Calu3 (cell line): Measurements from ENCODE around the gene ELAPOR1. TPM values are rescaled to one million over a fixed set of nuclear protein-coding genes. Genes with fewer than 3 reads are reported as not detected.

Experiments
- BruUV-seq: library from RNA; stranded (reverse); fragments of 400-500 nt; replicated peaks from 2 replicates; lab custom pipeline; 2021; lab: Mats Ljungman, UMichigan
- CTCF ChIA-PET: fragments of 300-600 bp; sonication (Branson Sonifier 250); formaldehyde crosslinking; loops from one replicate; lab custom pipeline; 2022; ENCODE audit warnings: antibody characterized with exemption; lab: Charles Lee
- DNase-seq: peaks from one replicate; pipeline ENCODE4 v3.0.0; 2022
- H3K27ac Mint-ChIP-seq: one replicate; pipeline ENCODE4 v1.8.0; 2022; ENCODE audit warnings: mixed read lengths; ENCODE audit not compliant: unreplicated experiment
- H3K27me3 Mint-ChIP-seq: one replicate; pipeline ENCODE4 v1.8.0; 2022; ENCODE audit warnings: mixed read lengths; ENCODE audit not compliant: unreplicated experiment
- H3K36me3 Mint-ChIP-seq: one replicate; pipeline ENCODE4 v1.8.0; 2022; ENCODE audit warnings: mild to moderate bottlenecking, moderate library complexity, mixed read lengths; ENCODE audit not compliant: insufficient read depth, unreplicated experiment
- H3K4me1 Mint-ChIP-seq: one replicate; pipeline ENCODE4 v1.8.0; 2022; ENCODE audit warnings: mild to moderate bottlenecking, low read depth, mixed read lengths; ENCODE audit not compliant: unreplicated experiment
- H3K4me3 Mint-ChIP-seq: one replicate; pipeline ENCODE4 v1.8.0; 2022; ENCODE audit warnings: mild to moderate bottlenecking, low read depth, moderate library complexity, mixed read lengths; ENCODE audit not compliant: unreplicated experiment
- H3K9me3 Mint-ChIP-seq: one replicate; pipeline ENCODE4 v1.8.0; 2022; ENCODE audit warnings: low read depth, mixed read lengths; ENCODE audit not compliant: unreplicated experiment
- intact Hi-C: fragments of 100-400 bp; cut with micrococcal nuclease; formaldehyde crosslinking; loops from one replicate; pipeline ENCODE4 v1.10.0; 2022; ENCODE audit not compliant: unreplicated experiment
- total RNA-seq: library from RNA; stranded (reverse); gene quantifications from 2 replicates; pipeline ENCODE4 v1.2.3, GENCODE V29; 2022
- TF ChIP-seq, protein P1 (sequence below): fragments of 200-600 bp; IDR thresholded peaks from one replicate; pipeline ENCODE4 v1.8.0; 2022; ENCODE audit warnings: antibody characterized with exemption; ENCODE audit not compliant: unreplicated experiment

ELAPOR1 gene
- total RNA-seq, 1 experiment from 2014 or later: 0.45 TPM

DNA sequence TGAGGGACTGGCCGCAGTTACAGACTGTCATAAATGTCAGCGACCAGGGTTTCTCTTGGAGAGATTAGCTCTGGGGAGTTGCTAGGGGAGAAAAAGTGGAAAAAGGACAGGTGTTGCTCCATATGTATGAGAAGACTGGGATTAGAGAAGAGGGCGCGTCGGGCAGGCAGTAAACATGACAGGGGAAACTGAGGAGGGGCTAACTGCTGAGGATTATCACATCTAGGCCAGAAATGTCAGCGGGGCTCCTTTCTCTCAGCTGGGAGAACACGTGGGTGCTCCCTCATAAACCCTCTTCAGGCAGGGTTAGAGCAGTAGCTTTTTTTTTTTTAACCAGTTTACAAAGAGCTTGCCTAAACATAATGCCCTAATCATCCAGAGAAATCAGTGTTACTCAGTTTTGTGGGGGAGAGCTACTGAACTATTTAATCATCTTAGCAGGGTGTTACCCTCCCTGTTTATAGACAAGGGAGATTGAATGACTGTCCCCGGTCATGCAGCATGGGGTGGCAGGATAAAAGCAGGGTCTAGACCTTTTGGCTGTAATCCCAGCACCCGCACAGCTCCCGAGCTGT is 35.2 kb downstream of the ELAPOR1 start:
- H3K27me3 Mint-ChIP-seq: no peaks in the 10 kb centered on the region
- TF ChIP-seq, protein P1, sequence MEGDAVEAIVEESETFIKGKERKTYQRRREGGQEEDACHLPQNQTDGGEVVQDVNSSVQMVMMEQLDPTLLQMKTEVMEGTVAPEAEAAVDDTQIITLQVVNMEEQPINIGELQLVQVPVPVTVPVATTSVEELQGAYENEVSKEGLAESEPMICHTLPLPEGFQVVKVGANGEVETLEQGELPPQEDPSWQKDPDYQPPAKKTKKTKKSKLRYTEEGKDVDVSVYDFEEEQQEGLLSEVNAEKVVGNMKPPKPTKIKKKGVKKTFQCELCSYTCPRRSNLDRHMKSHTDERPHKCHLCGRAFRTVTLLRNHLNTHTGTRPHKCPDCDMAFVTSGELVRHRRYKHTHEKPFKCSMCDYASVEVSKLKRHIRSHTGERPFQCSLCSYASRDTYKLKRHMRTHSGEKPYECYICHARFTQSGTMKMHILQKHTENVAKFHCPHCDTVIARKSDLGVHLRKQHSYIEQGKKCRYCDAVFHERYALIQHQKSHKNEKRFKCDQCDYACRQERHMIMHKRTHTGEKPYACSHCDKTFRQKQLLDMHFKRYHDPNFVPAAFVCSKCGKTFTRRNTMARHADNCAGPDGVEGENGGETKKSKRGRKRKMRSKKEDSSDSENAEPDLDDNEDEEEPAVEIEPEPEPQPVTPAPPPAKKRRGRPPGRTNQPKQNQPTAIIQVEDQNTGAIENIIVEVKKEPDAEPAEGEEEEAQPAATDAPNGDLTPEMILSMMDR: no peak
- no TSS peak for BruUV-seq
- no peak for DNase-seq
- H3K36me3 Mint-ChIP-seq: no peaks in the 10 kb centered on the region
- no peak overlapping the region for H3K27ac Mint-ChIP-seq
- no peak overlapping the region for H3K4me3 Mint-ChIP-seq
- no peaks in the 10 kb centered on the region for H3K9me3 Mint-ChIP-seq
- H3K4me1 Mint-ChIP-seq: peaks cover 19% of the 10 kb centered on the region
- CTCF ChIA-PET: interaction anchor here (0.9 kb wide), 1 partner anchor 14 kb away, joined by 3 read pairs; no protein-coding TSS in a partner anchor
- intact Hi-C loops: no loop called here

DNA sequence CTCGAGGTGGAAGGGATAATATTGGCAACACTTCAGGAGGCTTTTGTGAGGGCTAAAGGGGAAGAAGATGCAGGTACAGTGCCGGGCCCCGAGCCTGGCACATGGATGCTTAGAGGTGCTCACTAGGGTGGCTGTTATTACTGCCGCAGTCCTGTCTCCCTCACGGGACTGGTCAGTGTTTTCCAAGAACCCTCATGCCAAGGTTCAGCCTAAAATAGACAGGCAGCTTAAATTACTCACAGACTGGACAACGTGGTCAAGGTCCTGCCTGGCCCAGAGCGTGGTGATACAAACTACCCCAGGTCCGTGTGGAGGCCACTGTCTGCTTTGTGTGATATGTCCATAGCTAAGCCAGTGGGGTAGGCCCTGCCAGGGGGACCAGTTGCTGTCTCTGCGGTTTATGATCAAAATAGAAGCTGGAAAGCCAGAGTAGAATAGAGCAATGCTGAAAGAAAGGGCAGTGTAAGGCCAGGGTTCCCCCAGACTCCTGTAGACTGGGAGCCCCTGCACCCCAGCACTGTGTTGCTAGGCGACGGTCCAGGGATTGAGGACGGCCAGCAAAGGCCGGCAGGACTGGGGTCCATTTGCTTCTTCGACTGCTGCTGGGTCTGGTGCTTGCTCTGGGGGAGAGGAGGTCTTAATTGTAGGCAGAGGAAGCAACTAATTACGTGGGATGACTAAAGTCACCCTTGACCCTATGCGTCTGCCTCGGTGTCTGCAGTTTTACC is 36.1 kb downstream of the ELAPOR1 start:
- intact Hi-C loops: no loop called here
- DNase-seq: no peak
- H3K4me1 Mint-ChIP-seq: peaks cover 19% of the 10 kb centered on the region
- H3K36me3 Mint-ChIP-seq: no peaks in the 10 kb centered on the region
- no peaks in the 10 kb centered on the region for H3K27me3 Mint-ChIP-seq
- TF ChIP-seq, protein P1: no peak
- no peak overlapping the region for H3K27ac Mint-ChIP-seq
- CTCF ChIA-PET: no interaction called here
- BruUV-seq: no TSS peak
- no peaks in the 10 kb centered on the region for H3K9me3 Mint-ChIP-seq
- H3K4me3 Mint-ChIP-seq: no peak overlapping the region

DNA sequence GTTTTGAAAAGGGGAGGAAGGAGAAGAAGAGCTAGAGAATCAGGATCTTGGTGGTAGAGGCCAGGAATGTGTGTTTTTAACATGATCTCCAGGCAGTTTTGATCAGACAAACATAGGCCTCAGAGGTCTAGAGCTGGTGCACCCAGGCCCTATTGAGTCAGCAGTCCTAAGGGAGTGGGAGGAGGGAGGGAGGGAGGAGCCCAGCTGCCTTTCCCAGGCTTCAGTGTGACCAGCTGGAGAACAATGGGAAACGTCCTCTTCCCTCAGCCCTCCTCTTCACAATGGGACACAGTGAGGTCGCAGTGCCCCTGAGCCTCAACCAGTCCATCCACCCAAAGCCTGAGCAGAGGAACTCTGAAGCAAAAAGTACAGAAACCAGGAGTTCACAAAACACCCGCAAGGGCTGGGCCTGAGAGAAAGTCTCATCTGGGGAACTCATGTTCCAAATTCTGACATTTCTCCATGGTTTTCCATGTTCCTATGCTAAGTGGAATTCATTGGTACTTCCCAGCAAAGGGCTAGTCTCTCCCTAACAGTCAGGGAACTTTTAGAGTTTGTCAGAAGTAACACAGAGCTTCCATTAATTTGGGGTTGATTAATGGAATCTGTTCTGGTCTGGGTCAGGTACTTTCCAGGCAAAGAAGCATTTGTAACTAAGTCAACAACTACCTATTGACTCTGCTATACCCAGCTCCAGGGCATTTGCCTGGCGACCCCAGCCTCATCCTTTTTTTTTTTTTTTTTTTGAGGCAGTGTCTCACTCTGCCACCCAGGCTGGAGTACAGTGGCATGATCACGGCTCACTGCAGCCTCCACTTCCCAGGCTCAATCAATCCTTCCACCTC is 37.5 kb downstream of the ELAPOR1 start:
- Mint-ChIP-seq H3K36me3 (no peaks in the 10 kb centered on the region), H3K9me3 (no peaks in the 10 kb centered on the region), H3K4me3 (no peak overlapping the region), H3K4me1 (peaks cover 19% of the 10 kb centered on the region), H3K27ac (no peak overlapping the region), H3K27me3 (no peaks in the 10 kb centered on the region)
- DNase-seq: peak; percentile 12
- TF ChIP-seq, protein P1: no peak
- no TSS peak for BruUV-seq
- intact Hi-C loops: no loop called here
- CTCF ChIA-PET: interaction anchor here (1.4 to 1.7 kb wide), 2 partner anchors 30 to 51 kb away, joined by 3 to 4 read pairs; no protein-coding TSS in a partner anchor

DNA sequence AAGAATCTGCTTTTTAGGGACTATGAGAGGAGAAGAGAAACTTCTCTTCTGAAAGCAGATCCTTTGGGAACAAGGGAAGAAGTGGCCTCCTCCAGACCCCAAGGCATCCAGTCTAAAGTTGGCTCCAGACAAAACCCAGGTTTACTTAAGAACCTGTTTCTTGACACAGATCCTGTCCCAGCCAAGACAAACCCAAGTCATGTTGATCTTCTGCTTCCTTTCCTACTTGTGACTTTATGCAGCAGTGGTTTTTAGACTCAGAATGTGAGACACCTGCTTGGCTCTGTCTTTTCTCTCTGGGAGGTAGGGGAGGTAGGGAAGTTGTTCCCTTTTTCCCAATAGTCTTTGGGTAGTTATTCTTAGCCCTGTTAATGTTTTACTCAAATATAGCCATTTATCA is 38.3 kb downstream of the ELAPOR1 start:
- no peaks in the 10 kb centered on the region for H3K36me3 Mint-ChIP-seq
- intact Hi-C loops: no loop called here
- H3K4me3 Mint-ChIP-seq: no peak overlapping the region
- TF ChIP-seq, protein P1: no peak
- H3K9me3 Mint-ChIP-seq: no peaks in the 10 kb centered on the region
- no peak overlapping the region for H3K27ac Mint-ChIP-seq
- H3K4me1 Mint-ChIP-seq: peaks cover 19% of the 10 kb centered on the region
- peak; percentile 6 for DNase-seq
- H3K27me3 Mint-ChIP-seq: no peaks in the 10 kb centered on the region
- CTCF ChIA-PET: interaction anchor here (0.7 to 1.7 kb wide), 3 partner anchors 29 to 80 kb away, joined by 3 to 6 read pairs (median 4); no protein-coding TSS in a partner anchor
- BruUV-seq: no TSS peak
